T-helper 1 cell treated with Interleukin-12 subunit alpha and Interleukin-12 subunit beta and Interleukin-4 antibody, amounts not matched to agents 30 μg/mL and 1 μg/mL, for 36 hours (primary cell): ENCODE data around the gene GATA2.
A peak's percentile ranks its signal among the peaks of the same experiment; 100 is the strongest.

Experiments
- H3K27ac Mint-ChIP-seq: one replicate; pipeline ENCODE4 v1.8.0; 2021; ENCODE audit warnings: mild to moderate bottlenecking, mixed read lengths
- H3K27me3 Mint-ChIP-seq: one replicate; pipeline ENCODE4 v1.8.0; 2021; ENCODE audit warnings: low read depth, mixed read lengths
- H3K36me3 Mint-ChIP-seq: one replicate; pipeline ENCODE4 v1.8.0; 2021; ENCODE audit warnings: low read depth, mixed read lengths
- H3K4me1 Mint-ChIP-seq: one replicate; pipeline ENCODE4 v1.8.0; 2021; ENCODE audit warnings: low read depth, mixed read lengths
- H3K4me3 Mint-ChIP-seq: one replicate; pipeline ENCODE4 v1.8.0; 2021; ENCODE audit warnings: mild to moderate bottlenecking, moderate library complexity, mixed read lengths
- H3K9me3 Mint-ChIP-seq: one replicate; pipeline ENCODE4 v1.8.0; 2021; ENCODE audit warnings: mixed read lengths

Gene GATA2

GRCh38 chr3:128453501-128454309 lies 39.3 kb downstream of the GATA2 start:
- Mint-ChIP-seq H3K4me3 (no peak overlapping the region), H3K36me3 (peaks cover 15% of the 10 kb centered on the region), H3K4me1 (peaks cover 15% of the 10 kb centered on the region), H3K27me3 (peaks cover 26% of the 10 kb centered on the region), H3K27ac (no peak overlapping the region), H3K9me3 (peaks cover 28% of the 10 kb centered on the region)

GRCh38 chr3:128452678-128453275 lies 40.2 kb downstream of the GATA2 start:
- H3K4me3 Mint-ChIP-seq = no peak overlapping the region
- H3K4me1 Mint-ChIP-seq = peaks cover 20% of the 10 kb centered on the region
- H3K27ac Mint-ChIP-seq = no peak overlapping the region
- H3K36me3 Mint-ChIP-seq = peaks cover 19% of the 10 kb centered on the region
- peaks cover 34% of the 10 kb centered on the region for H3K9me3 Mint-ChIP-seq
- H3K27me3 Mint-ChIP-seq = peaks cover 26% of the 10 kb centered on the region

- Mint-ChIP-seq H3K4me1 (peaks cover 27% of the 10 kb centered on the region), H3K27me3 (peaks cover 23% of the 10 kb centered on the region), H3K36me3 (peaks cover 25% of the 10 kb centered on the region), H3K27ac (peak overlapping the region; percentile 13), H3K9me3 (peaks cover 41% of the 10 kb centered on the region), H3K4me3 (no peak overlapping the region)
These were observed 40.9 kb downstream of the GATA2 start for GRCh38 chr3:128452120-128452519.

GRCh38 chr3:128449111-128449638 lies 43.8 kb downstream of the GATA2 start:
- Mint-ChIP-seq H3K27ac (peak overlapping the region; percentile 93), H3K4me1 (peaks cover 38% of the 10 kb centered on the region), H3K27me3 (no peaks in the 10 kb centered on the region), H3K36me3 (peaks cover 40% of the 10 kb centered on the region), H3K4me3 (no peak overlapping the region), H3K9me3 (peaks cover 65% of the 10 kb centered on the region)

- Mint-ChIP-seq H3K27me3 (no peaks in the 10 kb centered on the region), H3K27ac (peak overlapping the region; percentile 93), H3K36me3 (peaks cover 40% of the 10 kb centered on the region), H3K9me3 (peaks cover 65% of the 10 kb centered on the region), H3K4me1 (peaks cover 37% of the 10 kb centered on the region), H3K4me3 (peak overlapping the region; percentile 40)
These were observed 44.5 kb downstream of the GATA2 start for GRCh38 chr3:128448491-128448890.

GRCh38 chr3:128447561-128448013 lies 45.4 kb downstream of the GATA2 start:
- Mint-ChIP-seq H3K4me3 (peak overlapping the region; percentile 61), H3K36me3 (peaks cover 40% of the 10 kb centered on the region), H3K27ac (peak overlapping the region; percentile 93), H3K27me3 (no peaks in the 10 kb centered on the region), H3K4me1 (peaks cover 37% of the 10 kb centered on the region), H3K9me3 (peaks cover 65% of the 10 kb centered on the region)

GRCh38 chr3:128446821-128447220 lies 46.2 kb downstream of the GATA2 start:
- Mint-ChIP-seq H3K4me3 (peak overlapping the region; percentile 61), H3K27ac (peak overlapping the region; percentile 93), H3K27me3 (no peaks in the 10 kb centered on the region), H3K9me3 (peaks cover 61% of the 10 kb centered on the region), H3K4me1 (peaks cover 37% of the 10 kb centered on the region), H3K36me3 (peaks cover 40% of the 10 kb centered on the region)

- peak overlapping the region; percentile 53 for H3K27ac Mint-ChIP-seq
- no peaks in the 10 kb centered on the region for H3K27me3 Mint-ChIP-seq
- H3K9me3 Mint-ChIP-seq = peaks cover 48% of the 10 kb centered on the region
- peaks cover 36% of the 10 kb centered on the region for H3K4me1 Mint-ChIP-seq
- no peak overlapping the region for H3K4me3 Mint-ChIP-seq
- H3K36me3 Mint-ChIP-seq = peaks cover 34% of the 10 kb centered on the region
These were observed 47.6 kb downstream of the GATA2 start for GRCh38 chr3:128445357-128445756.

- Mint-ChIP-seq H3K4me1 (peaks cover 24% of the 10 kb centered on the region), H3K27me3 (peaks cover 9% of the 10 kb centered on the region), H3K4me3 (no peak overlapping the region), H3K36me3 (peaks cover 26% of the 10 kb centered on the region), H3K27ac (no peak overlapping the region), H3K9me3 (peaks cover 38% of the 10 kb centered on the region)
These were observed 49.2 kb downstream of the GATA2 start for GRCh38 chr3:128443771-128444170.

GRCh38 chr3:128442949-128443348 lies 50.1 kb downstream of the GATA2 start:
- no peak overlapping the region for H3K4me3 Mint-ChIP-seq
- peaks cover 9% of the 10 kb centered on the region for H3K27me3 Mint-ChIP-seq
- peaks cover 19% of the 10 kb centered on the region for H3K4me1 Mint-ChIP-seq
- peaks cover 21% of the 10 kb centered on the region for H3K36me3 Mint-ChIP-seq
- peaks cover 32% of the 10 kb centered on the region for H3K9me3 Mint-ChIP-seq
- no peak overlapping the region for H3K27ac Mint-ChIP-seq

GRCh38 chr3:128442070-128442469 lies 50.9 kb downstream of the GATA2 start:
- peaks cover 14% of the 10 kb centered on the region for H3K27me3 Mint-ChIP-seq
- H3K4me3 Mint-ChIP-seq = no peak overlapping the region

GRCh38 chr3:128439226-128439625 lies 53.8 kb downstream of the GATA2 start:
- Mint-ChIP-seq H3K36me3 (no peaks in the 10 kb centered on the region), H3K27ac (no peak overlapping the region)

More at GRCh38 chr3:128442070-128442469, 50.9 kb downstream of the GATA2 start:
- peaks cover 24% of the 10 kb centered on the region for H3K9me3 Mint-ChIP-seq
- H3K36me3 Mint-ChIP-seq = peaks cover 14% of the 10 kb centered on the region
- H3K27ac Mint-ChIP-seq = no peak overlapping the region
- peaks cover 11% of the 10 kb centered on the region for H3K4me1 Mint-ChIP-seq

GRCh38 chr3:128438488-128439072 lies 54.4 kb downstream of the GATA2 start:
- Mint-ChIP-seq H3K27ac (no peak overlapping the region), H3K4me3 (no peak overlapping the region), H3K36me3 (no peaks in the 10 kb centered on the region), H3K9me3 (no peaks in the 10 kb centered on the region), H3K4me1 (no peaks in the 10 kb centered on the region), H3K27me3 (peaks cover 30% of the 10 kb centered on the region)

More at GRCh38 chr3:128439226-128439625, 53.8 kb downstream of the GATA2 start:
- peaks cover 25% of the 10 kb centered on the region for H3K27me3 Mint-ChIP-seq
- no peak overlapping the region for H3K4me3 Mint-ChIP-seq
- no peaks in the 10 kb centered on the region for H3K9me3 Mint-ChIP-seq
- no peaks in the 10 kb centered on the region for H3K4me1 Mint-ChIP-seq

GRCh38 chr3:128436214-128436613 lies 56.8 kb downstream of the GATA2 start:
- no peak overlapping the region for H3K4me3 Mint-ChIP-seq
- H3K9me3 Mint-ChIP-seq = no peaks in the 10 kb centered on the region
- peaks cover 49% of the 10 kb centered on the region for H3K27me3 Mint-ChIP-seq
- peaks cover 5% of the 10 kb centered on the region for H3K4me1 Mint-ChIP-seq
- H3K36me3 Mint-ChIP-seq = no peaks in the 10 kb centered on the region
- H3K27ac Mint-ChIP-seq = no peak overlapping the region
